Natural killer cell (primary cell): ENCODE data around the gene CRYBA2. TPM values are rescaled to one million over a fixed set of nuclear protein-coding genes. Genes with fewer than 3 reads are reported as not detected.

Source experiments
- ATAC-seq, 3 donors: fragments of 150-1000 bp in 2 of 3; fragments of 200-7000 bp in 1 of 3; cut with Tn5 transposase; 1 replicate in 1 of 3; 2 replicates in 2 of 3; pipeline ENCODE4 v1.10.0; 2021; ENCODE audit warnings: mild to moderate bottlenecking in 2 of 3, moderate library complexity in 2 of 3
- DNase-seq, 2 donors: peaks; one replicate each; pipeline versions ENCODE4 v3.0.0 to v3.0.0-alpha.2; 2013 to 2021; ENCODE audit warnings: mixed read lengths in 1 of 2
- H3K27ac ChIP-seq: one replicate; pipeline ENCODE4 v1.5.1; 2013; ENCODE audit warnings: mild to moderate bottlenecking, low read length
- H3K27me3 ChIP-seq: one replicate; pipeline ENCODE4 v1.6.1; 2013; ENCODE audit warnings: low read length; ENCODE audit not compliant: control insufficient read depth, insufficient read depth
- H3K36me3 ChIP-seq: one replicate; pipeline ENCODE4 v1.6.1; 2013; ENCODE audit warnings: low read length; ENCODE audit not compliant: control insufficient read depth, insufficient read depth
- H3K4me1 ChIP-seq: one replicate; pipeline ENCODE4 v1.6.1; 2013; ENCODE audit warnings: low read length; ENCODE audit not compliant: control insufficient read depth, insufficient read depth
- H3K4me3 ChIP-seq: one replicate; pipeline ENCODE4 v1.5.1; 2013; ENCODE audit warnings: low read length
- H3K9me3 ChIP-seq: one replicate; pipeline ENCODE4 v1.6.1; 2013; ENCODE audit warnings: low read length; ENCODE audit not compliant: control insufficient read depth, insufficient read depth
- H3K27ac Mint-ChIP-seq, 2 donors: one replicate each; pipeline ENCODE4 v1.8.0; 2022; ENCODE audit warnings: mild to moderate bottlenecking in 2 of 2, mixed read lengths in 2 of 2, moderate library complexity in 1 of 2
- H3K27me3 Mint-ChIP-seq, 2 donors: one replicate each; pipeline ENCODE4 v1.8.0; 2022; ENCODE audit warnings: low read depth in 2 of 2, mixed read lengths in 2 of 2
- H3K36me3 Mint-ChIP-seq: one replicate; pipeline ENCODE4 v1.8.0; 2022; ENCODE audit warnings: mixed read lengths
- H3K4me1 Mint-ChIP-seq, 2 donors: one replicate each; pipeline ENCODE4 v1.8.0; 2022; ENCODE audit warnings: mixed read lengths in 2 of 2
- H3K4me3 Mint-ChIP-seq: one replicate; pipeline ENCODE4 v1.8.0; 2022; ENCODE audit warnings: mild to moderate bottlenecking, moderate library complexity, mixed read lengths
- H3K9me3 Mint-ChIP-seq, 2 donors: one replicate each; pipeline ENCODE4 v1.8.0; 2022; ENCODE audit warnings: mixed read lengths in 2 of 2
- CTCF ChIP-seq: fragments of 200-600 bp; IDR thresholded peaks from one replicate; pipeline ENCODE4 v1.8.0; 2022; ENCODE audit warnings: antibody characterized with exemption
- WGBS: methylation state at CpG from one replicate; pipeline ENCODE4 v1.1.7; 2013; ENCODE audit warnings: missing lambda C conversion rate; ENCODE audit not compliant: insufficient coverage; 5-methylcytosine and 5-hydroxymethylcytosine counted together
- intact Hi-C: fragments of 100-400 bp; cut with micrococcal nuclease; formaldehyde crosslinking; loops from one replicate; pipeline ENCODE4 v1.14.2; 2022
- total RNA-seq, 4 donors: library from RNA; stranded (reverse); fragments of 120-200 nt in 1 of 4; gene quantifications; one replicate each; pipeline versions ENCODE4 v1.2.3 to v1.2.4, GENCODE V29; 2013 to 2022

The CRYBA2 gene
- total RNA-seq, 3 donors from 2014 or later (not counting 1 experiment from before 2014, with no cell fraction given) = not detected

- no peaks in the 10 kb centered on the region for H3K36me3 ChIP-seq
- WGBS = no CpG with 5 or more reads among the region's 2 CpGs
- Mint-ChIP-seq H3K36me3 (no peaks in the 10 kb centered on the region), H3K4me1 (peaks cover 2% of the 10 kb centered on the region in 2 donors), H3K9me3 (no peaks in the 10 kb centered on the region), H3K27ac (no peak overlapping the region), H3K4me3 (no peak overlapping the region), H3K27me3 (peaks cover 41 to 58% of the 10 kb centered on the region in 2 donors)
- no peak for TF ChIP-seq CTCF
- no peak for ATAC-seq
- H3K27ac ChIP-seq = no peak overlapping the region
- H3K27me3 ChIP-seq = peaks cover 5% of the 10 kb centered on the region
- no peak for DNase-seq
- H3K9me3 ChIP-seq = no peaks in the 10 kb centered on the region
- intact Hi-C loops = no loop called here
- H3K4me1 ChIP-seq = no peaks in the 10 kb centered on the region
- H3K4me3 ChIP-seq = no peak overlapping the region
Measured at GRCh38 chr2:219035942-219036341, 42.7 kb upstream of the CRYBA2 start.

GRCh38 chr2:219034823-219035222 lies 41.6 kb upstream of the CRYBA2 start:
- no peak overlapping the region for H3K4me3 Mint-ChIP-seq
- H3K27me3 ChIP-seq = peaks cover 5% of the 10 kb centered on the region
- no peaks in the 10 kb centered on the region for H3K4me1 Mint-ChIP-seq
- ATAC-seq = no peak
- peaks cover 35 to 48% of the 10 kb centered on the region in 2 donors for H3K27me3 Mint-ChIP-seq
- intact Hi-C loops = no loop called here
- no peaks in the 10 kb centered on the region for H3K36me3 ChIP-seq
- H3K27ac ChIP-seq = no peak overlapping the region
- no peaks in the 10 kb centered on the region for H3K9me3 Mint-ChIP-seq
- no peak overlapping the region for H3K4me3 ChIP-seq
- 61% methylated on average over 6 of the region's 6 CpGs for WGBS
- H3K36me3 Mint-ChIP-seq = no peaks in the 10 kb centered on the region
- DNase-seq = no peak
- no peaks in the 10 kb centered on the region for H3K9me3 ChIP-seq
- TF ChIP-seq CTCF = no peak
- H3K4me1 ChIP-seq = no peaks in the 10 kb centered on the region
- no peak overlapping the region for H3K27ac Mint-ChIP-seq

- no peak for ATAC-seq
- H3K4me1 ChIP-seq = no peaks in the 10 kb centered on the region
- H3K27me3 Mint-ChIP-seq = peaks cover 27 to 31% of the 10 kb centered on the region in 2 donors
- WGBS = 89% methylated on average over 22 of the region's 23 CpGs
- H3K27ac ChIP-seq = no peak overlapping the region
- no peak for DNase-seq
- H3K9me3 Mint-ChIP-seq = no peaks in the 10 kb centered on the region
- intact Hi-C loops = no loop called here
- no peaks in the 10 kb centered on the region for H3K9me3 ChIP-seq
- H3K27me3 ChIP-seq = no peaks in the 10 kb centered on the region
- no peak overlapping the region for H3K4me3 ChIP-seq
- H3K36me3 ChIP-seq = no peaks in the 10 kb centered on the region
- H3K4me3 Mint-ChIP-seq = no peak overlapping the region
- TF ChIP-seq CTCF = no peak
- H3K27ac Mint-ChIP-seq = no peak overlapping the region
- no peaks in the 10 kb centered on the region for H3K36me3 Mint-ChIP-seq
- no peaks in the 10 kb centered on the region for H3K4me1 Mint-ChIP-seq
Measured at GRCh38 chr2:219032051-219032745, 39.0 kb upstream of the CRYBA2 start.
